Astrocyte (in vitro differentiated cells and primary cell): ENCODE data around the gene KRI1.

Experiments
- CTCF ChIP-seq: IDR thresholded peaks from 2 replicates; pipeline ENCODE4 v1.5.1; 2011; ENCODE audit warnings: low read depth, mild to moderate bottlenecking, inconsistent platforms, low read length, moderate library complexity; ENCODE audit not compliant: insufficient read depth
- EZH2 ChIP-seq: IDR thresholded peaks from 2 replicates; pipeline ENCODE4 v1.6.1; 2012; ENCODE audit warnings: mild to moderate bottlenecking, low read length, inconsistent platforms; ENCODE audit not compliant: insufficient read depth

GRCh38 chr19:10518444-10519361 lies 47.1 kb downstream of the KRI1 start:
- TF ChIP-seq CTCF (no peak), EZH2 (no peak)
